Measurements from ENCODE around the gene BRD4. TPM values are rescaled to one million over a fixed set of nuclear protein-coding genes. Genes with fewer than 3 reads are reported as not detected.

BRD4 gene
- total and polyA plus RNA-seq, 2 of the 13 experiments (the other 11 are each of a cell fraction or from before 2014, with no cell fraction given), result 10.5 to 11.4 TPM

GRCh38 chr19:15297416-15298224, 34.7 kb downstream of the BRD4 start (continued):
- no peak for TF ChIP-seq PCBP1 (IDR thresholded peaks at IDR 0.05; ENCODE audit: borderline replicate concordance, low read depth, low read length)
- TF ChIP-seq SALL1 (CRISPR knock-in tag; IDR thresholded peaks at IDR 0.05), result peak; percentile 75
- TF ChIP-seq ZNF776 (CRISPR knock-in tag; IDR thresholded peaks at IDR 0.05), result no peak
- no peak for TF ChIP-seq TEF (CRISPR knock-in tag; IDR thresholded peaks at IDR 0.05)
- peak; percentile 98 for TF ChIP-seq TBX2 (CRISPR knock-in tag; IDR thresholded peaks at IDR 0.05; ENCODE audit: borderline replicate concordance)
- peak; percentile 71; the same call in 1 of the 2 replicates for TF ChIP-seq NKX3-1 (CRISPR knock-in tag; IDR thresholded peaks at IDR 0.05)
- TF ChIP-seq NBN (conservative IDR thresholded peaks at IDR 0.05), result no peak
- no peak; the same call in 1 of the 2 replicates for TF ChIP-seq ZSCAN9 (CRISPR knock-in tag; IDR thresholded peaks at IDR 0.05; ENCODE audit: borderline replicate concordance)
- TF ChIP-seq ZKSCAN8 (CRISPR knock-in tag; IDR thresholded peaks at IDR 0.05; ENCODE audit: borderline replicate concordance), result no peak; the same call in 1 of the 2 replicates
- peak; percentile 74 for TF ChIP-seq DPF2 (CRISPR knock-in tag; IDR thresholded peaks at IDR 0.05; ENCODE audit: borderline replicate concordance, low read depth)
- TF ChIP-seq NR0B2 (CRISPR knock-in tag; IDR thresholded peaks at IDR 0.05), result no peak; the same call in 1 of the 2 replicates
- TF ChIP-seq SP4 (CRISPR knock-in tag; IDR thresholded peaks at IDR 0.05), result no peak; the same call in 1 of the 2 replicates
- no peak for TF ChIP-seq PAWR (CRISPR knock-in tag; IDR thresholded peaks at IDR 0.05; ENCODE audit: borderline replicate concordance)
- peak; percentile 95 for TF ChIP-seq MEIS2 (CRISPR knock-in tag; IDR thresholded peaks at IDR 0.05)
- no peak for TF ChIP-seq YEATS2 (CRISPR knock-in tag; IDR thresholded peaks at IDR 0.05; ENCODE audit: borderline replicate concordance)
- no peak for TF ChIP-seq BCL3 (CRISPR knock-in tag; IDR thresholded peaks at IDR 0.05)
- TF ChIP-seq KLF15 (CRISPR knock-in tag; IDR thresholded peaks at IDR 0.05; ENCODE audit: borderline replicate concordance), result no peak
- TF ChIP-seq DMAP1 (CRISPR knock-in tag; IDR thresholded peaks at IDR 0.05), result no peak
- peak; percentile 94 for TF ChIP-seq CREM (IDR thresholded peaks at IDR 0.05)
- no peak for TF ChIP-seq CREM (CRISPR knock-in tag; IDR thresholded peaks at IDR 0.05)
- peak; percentile 99 for TF ChIP-seq TCF7 (IDR thresholded peaks at IDR 0.05; ENCODE audit: low read depth)
- no peak for TF ChIP-seq ZNF839 (CRISPR knock-in tag; IDR thresholded peaks at IDR 0.05; ENCODE audit: borderline replicate concordance)
- no peak for TF ChIP-seq ZNF512B (CRISPR knock-in tag; IDR thresholded peaks at IDR 0.05; ENCODE audit: borderline replicate concordance)
- TF ChIP-seq HNF1B (CRISPR knock-in tag; IDR thresholded peaks at IDR 0.05), result peak; percentile 84
